Left lung (tissue), 10 donors: ENCODE data around the gene NPTN. TPM values are rescaled to one million over a fixed set of nuclear protein-coding genes. Genes with fewer than 3 reads are reported as not detected.

Source experiments
- ATAC-seq: fragments of 200-7000 bp; cut with Tn5 transposase; one replicate; pipeline ENCODE4 v1.9.1; 2020; ENCODE audit warnings: moderate library complexity
- DNase-seq, 4 donors: peaks; one replicate each; pipeline ENCODE4 v3.0.0-alpha.2; 2013 to 2020
- H3K27ac ChIP-seq, 2 donors: fragments of 200-600 bp; sonication (generic) in 1 of 2; one replicate each; pipeline versions ENCODE4 v1.5.0 to v1.8.0; 2020 to 2021
- H3K27me3 ChIP-seq, 2 donors: fragments of 200-600 bp; sonication (generic) in 1 of 2; one replicate each; pipeline versions ENCODE4 v1.5.0 to v1.8.0; 2020 to 2021
- H3K36me3 ChIP-seq, 2 donors: fragments of 200-600 bp; sonication (generic) in 1 of 2; one replicate each; pipeline versions ENCODE4 v1.5.0 to v1.8.0; 2020 to 2021
- H3K4me1 ChIP-seq, 2 donors: fragments of 200-600 bp; one replicate each; pipeline ENCODE4 v1.8.0; 2021
- H3K4me3 ChIP-seq, 2 donors: fragments of 200-600 bp; sonication (generic) in 1 of 2; one replicate each; pipeline versions ENCODE4 v1.5.0 to v1.8.0; 2020 to 2021; ENCODE audit warnings: mild to moderate bottlenecking in 1 of 2
- H3K9me3 ChIP-seq, 2 donors: fragments of 200-600 bp; sonication (generic) in 1 of 2; one replicate each; pipeline versions ENCODE4 v1.5.0 to v1.8.0; 2020 to 2021
- CTCF ChIP-seq, 2 donors: fragments of 200-600 bp; sonication (generic) in 1 of 2; IDR thresholded peaks; one replicate each; pipeline versions ENCODE4 v1.5.0 to v1.8.0; 2021; ENCODE audit warnings: antibody characterized with exemption in 2 of 2
- intact Hi-C, 2 donors: fragments of 100-400 bp; cut with DNase I; formaldehyde crosslinking; loops; one replicate each; pipeline versions ENCODE4 v1.11.2 to v1.14.2; 2022
- polyA plus RNA-seq, 6 donors: library from polyadenylated mRNA; unstranded; fragments of 120-200 nt; gene quantifications; one replicate each; pipeline ENCODE4 v1.2.1, GENCODE V29; 2013; ENCODE audit not compliant: insufficient read length in 6 of 6
- total RNA-seq, 2 donors: library from RNA; stranded (reverse); fragmentation: NEBNext Ultra II Directional; extraction: Animal tissue kit (Norgen Biotek cat#: 25700); gene quantifications; one replicate each; pipeline ENCODE4 v1.2.1, GENCODE V29; 2021
- donor health status: DM: no; HTN: yes; CAD: no.
- donor health status: DM: no; HTN: no; CAD: no.

NPTN gene
- total and polyA plus RNA-seq, 8 donors = 111 to 140 (median 123) TPM

GRCh38 chr15:73608475-73608874 lies 24.7 kb downstream of the NPTN start:
- no peaks in the 10 kb centered on the region for H3K36me3 ChIP-seq
- H3K9me3 ChIP-seq = no peaks in the 10 kb centered on the region
- H3K27ac ChIP-seq = no peak overlapping the region
- no peak overlapping the region for H3K4me3 ChIP-seq
- DNase-seq (no peak), ATAC-seq (no peak)
- peaks cover 14 to 73% of the 10 kb centered on the region in 2 donors for H3K4me1 ChIP-seq
- TF ChIP-seq CTCF (IDR thresholded peaks at IDR 0.05) = no peak
- intact Hi-C loops = no loop called here
- H3K27me3 ChIP-seq = no peaks in the 10 kb centered on the region

- H3K9me3 ChIP-seq = no peaks in the 10 kb centered on the region
- intact Hi-C loops = no loop called here
- H3K36me3 ChIP-seq = no peaks in the 10 kb centered on the region
- no peak overlapping the region for H3K4me3 ChIP-seq
- TF ChIP-seq CTCF (IDR thresholded peaks at IDR 0.05) = no peak
- DNase-seq = peak in 2 of 4 donors; percentile 49 to 76
- no peak overlapping the region for H3K27ac ChIP-seq
- no peak for ATAC-seq
- H3K27me3 ChIP-seq = no peaks in the 10 kb centered on the region
- H3K4me1 ChIP-seq = peaks cover 20 to 73% of the 10 kb centered on the region in 2 donors
Measured at GRCh38 chr15:73607843-73608242, 25.3 kb downstream of the NPTN start.

- no peak for TF ChIP-seq CTCF (IDR thresholded peaks at IDR 0.05)
- intact Hi-C loops = no loop called here
- Histone ChIP-seq H3K36me3 (no peaks in the 10 kb centered on the region), H3K4me3 (no peak overlapping the region), H3K4me1 (peaks cover 24 to 74% of the 10 kb centered on the region in 2 donors), H3K27me3 (no peaks in the 10 kb centered on the region), H3K27ac (no peak overlapping the region), H3K9me3 (no peaks in the 10 kb centered on the region)
- no peak for DNase-seq
- ATAC-seq = no peak
Measured at GRCh38 chr15:73607405-73607804, 25.8 kb downstream of the NPTN start.

- no peaks in the 10 kb centered on the region for H3K9me3 ChIP-seq
- no peak for DNase-seq
- no peaks in the 10 kb centered on the region for H3K27me3 ChIP-seq
- no peak overlapping the region for H3K4me3 ChIP-seq
- H3K36me3 ChIP-seq = no peaks in the 10 kb centered on the region
- peaks cover 39 to 79% of the 10 kb centered on the region in 2 donors for H3K4me1 ChIP-seq
- intact Hi-C loops = no loop called here
- no peak for ATAC-seq
- no peak overlapping the region for H3K27ac ChIP-seq
- TF ChIP-seq CTCF (IDR thresholded peaks at IDR 0.05) = no peak
Measured at GRCh38 chr15:73605759-73606436, 27.3 kb downstream of the NPTN start.

- Histone ChIP-seq H3K27me3 (no peaks in the 10 kb centered on the region), H3K9me3 (no peaks in the 10 kb centered on the region), H3K36me3 (no peaks in the 10 kb centered on the region), H3K4me1 (peaks cover 46 to 81% of the 10 kb centered on the region in 2 donors), H3K4me3 (no peak overlapping the region), H3K27ac (no peak overlapping the region)
- intact Hi-C loops = no loop called here
- DNase-seq (no peak), ATAC-seq (no peak)
- TF ChIP-seq CTCF (IDR thresholded peaks at IDR 0.05) = no peak
Measured at GRCh38 chr15:73604477-73604876, 28.7 kb downstream of the NPTN start.
